Right cardiac atrium (tissue), 5 donors: Measurements from ENCODE around the gene SESN1. TPM values are rescaled to one million over a fixed set of nuclear protein-coding genes. Genes with fewer than 3 reads are reported as not detected.

Experiments
- ATAC-seq, 2 donors: fragments of 200-7000 bp; cut with Tn5 transposase; one replicate each; pipeline versions ENCODE4 v1.8.0 to v1.9.1; 2020; ENCODE audit warnings: moderate library complexity in 2 of 2, mild to moderate bottlenecking in 1 of 2
- DNase-seq, 3 donors: peaks; one replicate each; pipeline ENCODE4 v3.0.0-alpha.2; 2020
- H3K27ac ChIP-seq: one replicate; pipeline ENCODE4 v1.5.1; 2013; ENCODE audit warnings: mild to moderate bottlenecking, low read length, control low read depth, moderate library complexity
- H3K27me3 ChIP-seq: one replicate; pipeline ENCODE4 v1.6.1; 2013; ENCODE audit not compliant: control insufficient read depth, insufficient read depth
- H3K4me1 ChIP-seq: one replicate; pipeline ENCODE4 v1.6.1; 2013; ENCODE audit warnings: low read length; ENCODE audit not compliant: control insufficient read depth, insufficient read depth
- H3K4me3 ChIP-seq: one replicate; pipeline ENCODE4 v1.5.1; 2013; ENCODE audit warnings: low read length, control low read depth
- H3K9me3 ChIP-seq: one replicate; pipeline ENCODE4 v1.6.1; 2013; ENCODE audit warnings: low read length; ENCODE audit not compliant: control insufficient read depth
- WGBS: extraction: QIAGEN DNeasy Blood & Tissue Kit; methylation state at CpG from one replicate; pipeline ENCODE4 v1.1.7; 2013; 5-methylcytosine and 5-hydroxymethylcytosine counted together
- intact Hi-C, 4 donors: fragments of 100-400 bp; cut with DNase I; formaldehyde crosslinking; loops; one replicate each; pipeline versions ENCODE4 v1.11.0 to v1.14.0; 2022 to 2023
- polyA plus RNA-seq: library from polyadenylated mRNA; stranded (reverse); fragments of 200-250 nt; gene quantifications from one replicate; pipeline ENCODE4 v1.2.3, GENCODE V29; 2013
- total RNA-seq, 4 donors: library from RNA; stranded (reverse); fragmentation: NEBNext Ultra II Directional; extraction: Animal tissue kit (Norgen Biotek cat#: 25700); gene quantifications; one replicate each; pipeline ENCODE4 v1.2.1, GENCODE V29; 2021
- donor health status: healthy with polysubstance abuse.
- donor health status: DM: no; HTN: yes; CAD: no.
- donor health status: DM: no; HTN: no; CAD: no.
- donor health status: DM: no; HTN: yes; CAD: no; lungs with severe emphysema.
- donor health status: DM: yes; HTN: yes; CAD: no.

SESN1 gene
- total and polyA plus RNA-seq, 5 donors: 26.5 to 60.5 (median 40.8) TPM

- Histone ChIP-seq H3K4me1 (peaks cover 4% of the 10 kb centered on the region), H3K4me3 (no peak overlapping the region), H3K27me3 (no peaks in the 10 kb centered on the region), H3K27ac (no peak overlapping the region), H3K9me3 (no peaks in the 10 kb centered on the region)
- 66% methylated on average over 1 of the region's 1 CpG for WGBS
- ATAC-seq: no peak
- intact Hi-C loops: loop anchor here in 1 of 4 donors (10.0 kb wide), 1 partner anchor 46 kb away; no protein-coding TSS in a partner anchor
- DNase-seq: no peak
Observed at GRCh38 chr6:109050447-109051102, 44.1 kb downstream of the SESN1 start.

DNA sequence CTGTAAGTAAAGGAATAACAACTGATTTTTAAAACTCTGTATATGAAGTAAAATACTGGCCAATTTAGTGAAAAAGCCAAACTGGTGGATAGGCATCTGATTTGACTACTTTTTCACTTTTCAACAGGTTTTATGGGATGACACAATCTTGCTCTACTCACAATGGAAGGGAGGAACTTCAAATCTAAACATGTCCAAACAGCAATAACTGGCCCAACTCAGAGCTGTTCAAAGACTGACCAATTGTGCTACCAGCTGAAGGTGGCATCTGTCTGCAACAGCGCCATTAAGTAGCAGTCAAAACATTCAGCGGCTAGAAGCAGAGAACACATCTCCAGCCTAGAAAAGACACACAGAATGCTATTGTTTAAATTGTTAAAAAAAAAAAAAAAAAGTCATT lies 44.6 kb downstream of the SESN1 start:
- intact Hi-C loops: loop anchor here in 1 of 4 donors (10.0 kb wide), 1 partner anchor 45 kb away; no protein-coding TSS in a partner anchor
- Histone ChIP-seq H3K4me3 (no peak overlapping the region), H3K27ac (no peak overlapping the region), H3K4me1 (peaks cover 4% of the 10 kb centered on the region), H3K9me3 (no peaks in the 10 kb centered on the region), H3K27me3 (no peaks in the 10 kb centered on the region)
- 85% methylated on average over 2 of the region's 2 CpGs for WGBS
- DNase-seq (no peak), ATAC-seq (no peak)

DNA sequence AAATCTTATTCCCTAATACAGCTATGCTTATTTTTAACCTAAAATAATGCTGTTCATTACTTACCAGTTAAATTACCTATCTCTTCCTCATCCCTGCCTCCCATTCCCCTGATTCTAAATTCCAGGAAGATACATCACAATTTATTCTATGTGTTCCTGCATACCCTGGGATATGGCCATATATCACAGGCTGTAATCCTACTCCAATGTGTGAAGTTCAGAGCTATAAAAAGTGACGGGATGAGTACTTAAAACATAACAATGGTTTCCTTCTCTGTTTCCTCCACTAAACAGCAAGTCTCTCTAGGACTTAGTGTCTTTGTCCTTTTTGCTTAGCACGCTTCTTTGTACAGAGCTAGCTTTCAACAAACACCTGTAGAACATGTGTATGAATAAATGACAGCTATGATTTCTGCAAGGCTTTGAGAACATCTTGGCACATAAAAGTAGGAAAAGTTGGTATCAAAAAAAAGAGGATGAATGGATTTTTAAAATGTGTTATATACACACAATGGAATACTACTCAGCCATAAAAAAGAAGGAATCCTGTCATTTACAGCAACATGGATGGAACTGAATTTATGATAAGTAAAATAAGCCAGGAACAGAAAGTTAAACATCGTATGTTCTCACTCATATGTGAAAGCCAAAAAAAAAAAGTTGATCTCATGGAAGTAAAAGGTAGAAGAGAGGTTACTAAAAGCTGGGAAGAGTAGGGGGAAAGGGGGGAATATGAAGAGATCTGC lies 45.8 kb downstream of the SESN1 start:
- no peak for DNase-seq
- intact Hi-C loops: no loop called here
- Histone ChIP-seq H3K9me3 (no peaks in the 10 kb centered on the region), H3K27ac (no peak overlapping the region), H3K4me1 (peaks cover 4% of the 10 kb centered on the region), H3K4me3 (no peak overlapping the region), H3K27me3 (no peaks in the 10 kb centered on the region)
- WGBS: 93% methylated on average over 3 of the region's 3 CpGs
- ATAC-seq: no peak

- Histone ChIP-seq H3K27ac (peak overlapping the region; percentile 83), H3K9me3 (no peaks in the 10 kb centered on the region), H3K4me3 (no peak overlapping the region), H3K27me3 (no peaks in the 10 kb centered on the region), H3K4me1 (peaks cover 4% of the 10 kb centered on the region)
- DNase-seq (no peak), ATAC-seq (no peak)
- WGBS: 56% methylated on average over 1 of the region's 1 CpG
- intact Hi-C loops: no loop called here
Observed at GRCh38 chr6:109048176-109048575, 46.5 kb downstream of the SESN1 start.

DNA sequence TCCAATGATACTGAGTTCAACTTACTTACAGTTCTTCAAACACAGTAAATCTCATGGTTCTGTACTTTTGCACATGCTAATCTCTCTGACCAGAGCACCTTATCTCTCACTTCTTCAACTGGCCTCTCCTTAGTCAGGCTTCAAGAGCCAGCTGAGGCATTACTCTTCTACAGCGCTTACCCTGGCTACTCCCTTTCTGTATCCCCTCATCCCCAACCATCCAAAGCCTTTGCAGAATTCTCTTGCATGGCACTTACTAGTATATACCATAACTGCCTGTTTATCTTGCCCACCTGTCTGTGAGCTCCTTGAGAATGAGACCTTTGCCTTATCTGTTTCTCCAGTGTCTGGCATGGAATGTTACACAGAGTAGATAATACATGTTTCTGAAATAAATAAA lies 49.2 kb downstream of the SESN1 start:
- H3K27me3 ChIP-seq: no peaks in the 10 kb centered on the region
- H3K4me3 ChIP-seq: no peak overlapping the region
- intact Hi-C loops: no loop called here
- 94% methylated on average over 1 of the region's 1 CpG for WGBS
- ATAC-seq: peak in 1 of 2 donors; percentile 29
- no peak overlapping the region for H3K27ac ChIP-seq
- DNase-seq: no peak
- H3K9me3 ChIP-seq: no peaks in the 10 kb centered on the region
- H3K4me1 ChIP-seq: peaks cover 4% of the 10 kb centered on the region

- ATAC-seq (no peak), DNase-seq (no peak)
- 47% methylated on average over 2 of the region's 2 CpGs for WGBS
- Histone ChIP-seq H3K27me3 (no peaks in the 10 kb centered on the region), H3K9me3 (no peaks in the 10 kb centered on the region), H3K4me3 (no peak overlapping the region), H3K4me1 (peaks cover 6% of the 10 kb centered on the region), H3K27ac (no peak overlapping the region)
- intact Hi-C loops: no loop called here
Observed at GRCh38 chr6:109039795-109040194, 54.9 kb downstream of the SESN1 start.

- ATAC-seq: no peak
- Histone ChIP-seq H3K9me3 (no peaks in the 10 kb centered on the region), H3K4me1 (peaks cover 9% of the 10 kb centered on the region), H3K27me3 (no peaks in the 10 kb centered on the region), H3K4me3 (no peak overlapping the region), H3K27ac (no peak overlapping the region)
- DNase-seq: no peak
- intact Hi-C loops: no loop called here
Observed at GRCh38 chr6:109038837-109039398, 55.7 kb downstream of the SESN1 start.

- no peak overlapping the region for H3K27ac ChIP-seq
- H3K4me3 ChIP-seq: no peak overlapping the region
- no peak for DNase-seq
- ATAC-seq: no peak
- WGBS: 78% methylated on average over 5 of the region's 5 CpGs
- no peaks in the 10 kb centered on the region for H3K27me3 ChIP-seq
- H3K4me1 ChIP-seq: peaks cover 9% of the 10 kb centered on the region
- no peaks in the 10 kb centered on the region for H3K9me3 ChIP-seq
- intact Hi-C loops: no loop called here
Observed at GRCh38 chr6:109036574-109037294, 57.9 kb downstream of the SESN1 start.

- no peaks in the 10 kb centered on the region for H3K9me3 ChIP-seq
- no peak overlapping the region for H3K4me3 ChIP-seq
- peaks cover 11% of the 10 kb centered on the region for H3K4me1 ChIP-seq
- no peaks in the 10 kb centered on the region for H3K27me3 ChIP-seq
- ATAC-seq (no peak), DNase-seq (no peak)
- intact Hi-C loops: no loop called here
- no peak overlapping the region for H3K27ac ChIP-seq
- 31% methylated on average over 1 of the region's 1 CpG for WGBS
Observed at GRCh38 chr6:109034526-109034925, 60.1 kb downstream of the SESN1 start.

DNA sequence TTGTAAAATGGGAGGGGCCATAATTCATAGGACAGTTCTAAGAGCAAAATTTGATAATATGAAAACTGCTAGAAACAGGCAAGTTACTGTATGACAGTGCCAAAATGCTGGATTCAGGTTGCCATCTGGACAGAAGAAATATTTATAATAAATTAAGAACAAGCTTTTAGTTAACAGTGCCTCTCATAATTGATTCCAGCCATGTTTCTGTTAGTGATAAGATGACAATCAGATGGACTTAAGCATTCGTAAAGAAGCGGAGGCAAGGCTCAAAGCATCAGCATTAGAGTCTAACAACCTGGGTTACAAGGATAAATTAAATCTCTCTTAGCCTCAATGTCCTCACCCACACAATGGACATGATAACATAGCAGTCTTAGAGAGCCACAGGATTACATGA lies 61.0 kb downstream of the SESN1 start:
- H3K4me1 ChIP-seq: peaks cover 11% of the 10 kb centered on the region
- no peak for DNase-seq
- intact Hi-C loops: no loop called here
- H3K27me3 ChIP-seq: no peaks in the 10 kb centered on the region
- H3K27ac ChIP-seq: no peak overlapping the region
- H3K9me3 ChIP-seq: no peaks in the 10 kb centered on the region
- WGBS: 78% methylated on average over 2 of the region's 2 CpGs
- ATAC-seq: no peak
- no peak overlapping the region for H3K4me3 ChIP-seq

DNA sequence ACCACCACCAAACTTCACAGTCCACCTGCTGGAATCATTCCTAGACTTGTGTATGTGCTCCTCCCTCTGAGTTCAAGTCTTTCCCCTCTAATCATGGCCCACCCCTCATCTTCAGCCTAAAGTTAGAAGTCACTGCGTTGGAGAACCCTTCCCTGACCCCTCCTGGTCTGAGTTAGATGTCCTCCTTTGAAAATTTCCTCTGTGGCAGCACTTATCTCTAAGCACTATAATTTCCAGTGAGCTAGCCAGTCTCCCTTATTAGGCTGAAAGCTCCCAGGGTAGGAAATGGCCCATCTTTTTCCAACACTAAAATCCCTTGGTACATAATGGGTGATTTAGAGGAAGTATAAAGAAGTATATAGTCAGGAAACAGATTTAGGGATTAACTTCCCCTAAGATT lies 63.2 kb downstream of the SESN1 start:
- Histone ChIP-seq H3K4me3 (no peak overlapping the region), H3K9me3 (no peaks in the 10 kb centered on the region), H3K4me1 (peaks cover 7% of the 10 kb centered on the region), H3K27me3 (no peaks in the 10 kb centered on the region), H3K27ac (no peak overlapping the region)
- intact Hi-C loops: no loop called here
- DNase-seq (no peak), ATAC-seq (peak; percentile 36 to 59)
- WGBS: 47% methylated on average over 1 of the region's 1 CpG
